K562 (cell line): Measurements from ENCODE around the gene TMEM53.

Experiments used
- HIVEP1 ChIP-seq: fragments of 250-450 bp; sonication (Bioruptor Pico); IDR thresholded peaks from 2 replicates; pipeline ENCODE4 v1.4.0; 2020; ENCODE audit warnings: mild to moderate bottlenecking
- KLF1 ChIP-seq: fragments of 450-650 bp; IDR thresholded peaks from 2 replicates; pipeline ENCODE4 v1.6.1; 2016; ENCODE audit warnings: missing genetic modification characterization, missing compliant biosample characterization
- TBP ChIP-seq: optimal IDR thresholded peaks from 2 replicates; pipeline ENCODE3; 2011; ENCODE audit warnings: low read depth, low read length, improper control_type of control experiment
- XRCC5 ChIP-seq: fragments of 200-400 bp; formaldehyde crosslinking; IDR thresholded peaks from 2 replicates; pipeline ENCODE4 v1.6.1; 2017; ENCODE audit warnings: low read depth, mild to moderate bottlenecking, low read length
- TF ChIP-seq, protein P1 (sequence below): sonication (generic); formaldehyde crosslinking; IDR thresholded peaks from 2 replicates; pipeline ENCODE4 v1.8.0; 2022; ENCODE audit warnings: mild to moderate bottlenecking, low read depth, missing genetic modification reagents
- TF ChIP-seq, protein P2 (sequence below), 3 experiments: IDR thresholded peaks in 2 of 3; conservative IDR thresholded peaks in 1 of 3; 2 replicates each; pipeline ENCODE4 v1.5.1; 2011 to 2012; ENCODE audit warnings: low read length in 3 of 3, mild to moderate bottlenecking in 3 of 3, control low read depth in 2 of 3, improper control_type of control experiment in 1 of 3, inconsistent platforms in 1 of 3, low read depth in 1 of 3, mixed read lengths in 1 of 3, moderate library complexity in 1 of 3; ENCODE audit not compliant: insufficient read depth in 2 of 3

GRCh38 chr1:44705938-44706337, 31.7 kb upstream of the TMEM53 start:
- TF ChIP-seq KLF1 (tag) = no peak
- TF ChIP-seq, protein P1, sequence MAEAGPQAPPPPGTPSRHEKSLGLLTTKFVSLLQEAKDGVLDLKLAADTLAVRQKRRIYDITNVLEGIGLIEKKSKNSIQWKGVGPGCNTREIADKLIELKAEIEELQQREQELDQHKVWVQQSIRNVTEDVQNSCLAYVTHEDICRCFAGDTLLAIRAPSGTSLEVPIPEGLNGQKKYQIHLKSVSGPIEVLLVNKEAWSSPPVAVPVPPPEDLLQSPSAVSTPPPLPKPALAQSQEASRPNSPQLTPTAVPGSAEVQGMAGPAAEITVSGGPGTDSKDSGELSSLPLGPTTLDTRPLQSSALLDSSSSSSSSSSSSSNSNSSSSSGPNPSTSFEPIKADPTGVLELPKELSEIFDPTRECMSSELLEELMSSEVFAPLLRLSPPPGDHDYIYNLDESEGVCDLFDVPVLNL (CRISPR knock-in tag) = no peak
- TF ChIP-seq, protein P2, sequence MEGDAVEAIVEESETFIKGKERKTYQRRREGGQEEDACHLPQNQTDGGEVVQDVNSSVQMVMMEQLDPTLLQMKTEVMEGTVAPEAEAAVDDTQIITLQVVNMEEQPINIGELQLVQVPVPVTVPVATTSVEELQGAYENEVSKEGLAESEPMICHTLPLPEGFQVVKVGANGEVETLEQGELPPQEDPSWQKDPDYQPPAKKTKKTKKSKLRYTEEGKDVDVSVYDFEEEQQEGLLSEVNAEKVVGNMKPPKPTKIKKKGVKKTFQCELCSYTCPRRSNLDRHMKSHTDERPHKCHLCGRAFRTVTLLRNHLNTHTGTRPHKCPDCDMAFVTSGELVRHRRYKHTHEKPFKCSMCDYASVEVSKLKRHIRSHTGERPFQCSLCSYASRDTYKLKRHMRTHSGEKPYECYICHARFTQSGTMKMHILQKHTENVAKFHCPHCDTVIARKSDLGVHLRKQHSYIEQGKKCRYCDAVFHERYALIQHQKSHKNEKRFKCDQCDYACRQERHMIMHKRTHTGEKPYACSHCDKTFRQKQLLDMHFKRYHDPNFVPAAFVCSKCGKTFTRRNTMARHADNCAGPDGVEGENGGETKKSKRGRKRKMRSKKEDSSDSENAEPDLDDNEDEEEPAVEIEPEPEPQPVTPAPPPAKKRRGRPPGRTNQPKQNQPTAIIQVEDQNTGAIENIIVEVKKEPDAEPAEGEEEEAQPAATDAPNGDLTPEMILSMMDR (IDR thresholded peaks at IDR 0.05 in 2 of 3, conservative IDR thresholded peaks at IDR 0.05 in 1 of 3; ENCODE audit: insufficient read depth in 2 of 3, low read depth in 1 of 3, low read length in 3 of 3) = no peak
- TF ChIP-seq TBP = no peak
- TF ChIP-seq XRCC5 = no peak
- no peak for TF ChIP-seq HIVEP1 (CRISPR knock-in tag)
